RWPE2 (cell line): ENCODE results near the gene SIRT6.
"Not testable (repeated sequence)": the region's sequence is repeated elsewhere in the genome, so short reads cannot be mapped to it uniquely, and the experiment has no call there.

Experiments used
- ATAC-seq: fragments of 200-7000 bp; cut with Tn5 transposase; 3 replicates; pipeline ENCODE4 v1.9.1; 2021; ENCODE audit warnings: low read depth
- DNase-seq: peaks from one replicate; pipeline ENCODE4 v3.0.0-alpha.2; 2020; ENCODE audit warnings: low spot score
- H3K27ac ChIP-seq: fragments of 450-650 bp; 2 replicates; pipeline ENCODE4 v1.5.1; 2017; ENCODE audit warnings: mild to moderate bottlenecking; ENCODE audit not compliant: poor library complexity, severe bottlenecking
- H3K27me3 ChIP-seq: fragments of 250-450 bp; sonication (Bioruptor Pico); 2 replicates; pipeline ENCODE4 v1.5.1; 2021; ENCODE audit warnings: mild to moderate bottlenecking, moderate library complexity; ENCODE audit not compliant: insufficient read depth, poor library complexity, severe bottlenecking
- H3K36me3 ChIP-seq: fragments of 250-450 bp; sonication (Bioruptor Pico); 2 replicates; pipeline ENCODE4 v1.5.1; 2020; ENCODE audit warnings: low read depth, mild to moderate bottlenecking, moderate library complexity
- H3K4me1 ChIP-seq: fragments of 250-450 bp; sonication (Bioruptor Pico); 2 replicates; pipeline ENCODE4 v1.5.1; 2021; ENCODE audit warnings: mild to moderate bottlenecking, moderate library complexity; ENCODE audit not compliant: insufficient read depth, poor library complexity, severe bottlenecking
- H3K4me3 ChIP-seq: fragments of 250-450 bp; sonication (Bioruptor Pico); 2 replicates; pipeline ENCODE4 v1.5.1; 2021; ENCODE audit warnings: mild to moderate bottlenecking, moderate library complexity; ENCODE audit not compliant: severe bottlenecking
- H3K9me3 ChIP-seq: fragments of 250-450 bp; sonication (Bioruptor Pico); 2 replicates; pipeline ENCODE4 v1.5.1; 2021; ENCODE audit warnings: mild to moderate bottlenecking, moderate library complexity; ENCODE audit not compliant: severe bottlenecking
- CTCF ChIP-seq: fragments of 450-650 bp; IDR thresholded peaks from one replicate; pipeline ENCODE4 v1.5.1; 2017; ENCODE audit warnings: mild to moderate bottlenecking, moderate library complexity; ENCODE audit not compliant: poor library complexity, severe bottlenecking

SIRT6 gene

GRCh38 chr19:4136680-4137088, 45.7 kb downstream of the SIRT6 start:
- no peaks in the 10 kb centered on the region for H3K9me3 ChIP-seq
- DNase-seq (no peak), ATAC-seq (no peak)
- no peak overlapping the region for H3K27ac ChIP-seq
- no peaks in the 10 kb centered on the region for H3K36me3 ChIP-seq
- H3K27me3 ChIP-seq: no peaks in the 10 kb centered on the region
- H3K4me3 ChIP-seq: no peak overlapping the region
- TF ChIP-seq CTCF: no peak
- peaks cover 2% of the 10 kb centered on the region for H3K4me1 ChIP-seq

DNA sequence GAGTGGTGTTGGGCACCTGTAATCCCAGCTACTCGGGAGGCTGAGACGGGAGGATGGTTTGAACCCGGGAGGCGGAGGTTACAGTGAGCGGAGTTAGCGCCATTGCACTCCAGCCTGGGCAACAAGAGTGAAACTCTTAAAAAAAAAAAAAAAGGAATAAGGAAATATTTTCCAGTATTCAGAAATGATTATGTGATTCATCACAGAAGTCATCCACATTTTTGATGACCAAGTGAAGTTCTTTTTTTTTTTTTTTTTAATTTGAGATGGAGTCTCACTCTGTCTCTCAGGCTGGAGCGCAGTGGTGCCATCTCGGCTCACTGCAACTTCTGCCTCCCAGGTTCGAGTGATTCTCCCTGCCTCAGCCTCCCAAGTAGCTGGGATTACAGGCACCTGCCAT, 47.0 kb downstream of the SIRT6 start:
- H3K36me3 ChIP-seq, H3K27ac ChIP-seq, H3K9me3 ChIP-seq, H3K4me3 ChIP-seq, DNase-seq, H3K27me3 ChIP-seq, ATAC-seq: not testable (repeated sequence)
- peaks cover 11% of the 10 kb centered on the region for H3K4me1 ChIP-seq

- Histone ChIP-seq H3K9me3 (no peaks in the 10 kb centered on the region), H3K36me3 (no peaks in the 10 kb centered on the region), H3K4me3 (no peak overlapping the region), H3K27me3 (no peaks in the 10 kb centered on the region), H3K27ac (no peak overlapping the region), H3K4me1 (peaks cover 11% of the 10 kb centered on the region)
- ATAC-seq: no peak
- no peak for DNase-seq
- TF ChIP-seq CTCF: no peak
Observed at GRCh38 chr19:4134351-4134750, 48.0 kb downstream of the SIRT6 start.

DNA sequence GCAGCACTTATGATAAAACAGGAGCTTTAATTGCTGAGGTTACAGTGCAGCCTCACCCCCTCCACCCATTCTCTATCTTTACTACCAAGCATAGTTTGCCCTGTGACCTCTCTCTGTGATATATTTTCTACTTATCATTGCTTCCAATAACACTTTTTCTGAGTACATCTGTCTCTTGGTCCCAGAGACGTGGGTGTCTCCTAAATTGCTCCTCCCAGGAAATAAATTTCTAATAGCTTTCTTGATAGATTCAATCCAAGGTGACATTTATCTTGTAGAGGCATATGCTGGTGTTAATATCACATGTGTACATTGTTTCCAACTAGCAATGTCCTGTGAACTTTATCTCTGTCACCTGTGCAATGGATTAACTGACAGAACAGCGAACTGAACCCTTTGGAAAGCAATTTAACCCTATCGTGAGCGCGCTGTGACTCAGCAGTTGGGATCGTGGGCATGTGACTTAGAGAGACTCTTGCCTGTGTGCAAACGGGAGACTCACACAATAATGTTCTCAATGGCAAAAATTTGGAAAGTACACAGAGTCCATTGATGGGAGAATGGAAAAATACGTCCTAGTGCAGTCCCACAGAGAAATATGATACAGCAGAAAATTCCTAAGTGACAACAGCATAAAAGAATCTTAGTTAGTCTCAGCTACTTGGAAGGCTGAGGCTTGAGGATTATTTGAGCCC, 51.5 kb downstream of the SIRT6 start:
- Histone ChIP-seq H3K27me3 (no peaks in the 10 kb centered on the region), H3K4me3 (no peak overlapping the region), H3K36me3 (no peaks in the 10 kb centered on the region), H3K27ac (peak overlapping the region; percentile 58), H3K9me3 (no peaks in the 10 kb centered on the region), H3K4me1 (peaks cover 11% of the 10 kb centered on the region)
- ATAC-seq: peak; percentile 44; the same call in 1 of the 3 replicates
- DNase-seq: no peak
- TF ChIP-seq CTCF: no peak

GRCh38 chr19:4129050-4129449, 53.3 kb downstream of the SIRT6 start:
- DNase-seq, H3K27me3 ChIP-seq, ATAC-seq, H3K9me3 ChIP-seq, H3K27ac ChIP-seq, H3K36me3 ChIP-seq, H3K4me3 ChIP-seq: not testable (repeated sequence)
- H3K4me1 ChIP-seq: peaks cover 11% of the 10 kb centered on the region

DNA sequence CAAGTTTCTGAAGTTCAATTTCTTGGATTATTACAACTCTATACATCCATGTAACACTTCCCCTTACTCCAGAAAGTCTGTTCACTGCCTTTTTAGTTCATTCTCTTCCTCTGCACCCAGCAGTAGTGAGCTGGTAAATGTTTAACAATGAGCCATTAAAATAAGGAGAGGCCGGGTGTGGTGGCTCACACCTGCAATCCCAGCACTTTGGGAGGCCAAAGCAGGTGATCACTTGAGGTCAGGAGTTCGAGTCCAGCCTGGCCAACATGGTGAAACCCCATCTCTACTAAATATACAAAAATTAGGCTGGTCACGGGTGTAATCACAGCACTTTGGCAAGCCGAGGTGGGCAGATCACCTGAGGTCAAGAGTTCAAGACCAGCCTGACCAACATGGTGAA, 55.0 kb downstream of the SIRT6 start:
- not testable (repeated sequence) for DNase-seq, ATAC-seq, H3K9me3 ChIP-seq, H3K27me3 ChIP-seq, H3K36me3 ChIP-seq, H3K4me3 ChIP-seq, H3K27ac ChIP-seq
- peaks cover 11% of the 10 kb centered on the region for H3K4me1 ChIP-seq
